K562 (cell line): ENCODE measurements around the gene HES4. TPM values are rescaled to one million over a fixed set of nuclear protein-coding genes. Genes with fewer than 3 reads are reported as not detected.

Experiments used
- CCNT2 ChIP-seq: IDR thresholded peaks from 2 replicates; pipeline ENCODE4 v1.6.1; 2011; ENCODE audit warnings: borderline replicate concordance, low read depth, mild to moderate bottlenecking, moderate library complexity, mixed read lengths, low read length; ENCODE audit not compliant: insufficient read length; ENCODE audit errors: extremely low read depth
- CREB1 ChIP-seq, 2 experiments: sonication (generic) in 1 of 2; formaldehyde crosslinking in 1 of 2; IDR thresholded peaks; 2 replicates each; pipeline versions ENCODE4 v1.6.1 to v1.8.0; 2012 to 2022; ENCODE audit warnings: inconsistent platforms in 1 of 2, mild to moderate bottlenecking in 1 of 2, missing genetic modification reagents in 1 of 2, moderate library complexity in 1 of 2
- PHB2 ChIP-seq: fragments of 450-650 bp; IDR thresholded peaks from 2 replicates; pipeline ENCODE4 v1.6.1; 2017; ENCODE audit warnings: low read depth
- SMAD4 ChIP-seq: fragments of 250-450 bp; sonication (Bioruptor Pico); conservative IDR thresholded peaks from 2 replicates; pipeline ENCODE4 v1.8.0; 2021; ENCODE audit warnings: inconsistent platforms, mild to moderate bottlenecking, moderate library complexity
- ZNF263 ChIP-seq: sonication (generic); formaldehyde crosslinking; IDR thresholded peaks from 2 replicates; pipeline ENCODE4 v1.8.0; 2022; ENCODE audit warnings: mild to moderate bottlenecking, missing genetic modification reagents, borderline replicate concordance
- polyA plus RNA-seq, 8 experiments: library from polyadenylated mRNA; depleted of rRNA in 4 of 8; stranded (reverse) in 5 of 8; unstranded in 3 of 8; fragments of >200 nt; fragmentation: Nextera tagmentation in 2 of 8; fragmentation: Illumina TruSeq in 1 of 8; extraction: Ambion mirVana in 2 of 8; extraction: Trizol in 1 of 8; gene quantifications; 2 replicates each; pipeline versions ENCODE4 v1.2.1 to v1.2.3, GENCODE V29; 2011 to 2014; ENCODE audit warnings: inconsistent platforms in 1 of 8, missing spikeins in 1 of 8
- total RNA-seq, 7 experiments: library from RNA; depleted of rRNA in 6 of 7; stranded (reverse); fragments of >200 nt in 6 of 7; fragmentation: Illumina TruSeq in 2 of 7; extraction: Trizol in 2 of 7; gene quantifications; 2 replicates each; pipeline versions ENCODE4 v1.2.1 to v1.2.3, GENCODE V29; 2011 to 2021; ENCODE audit warnings: low replicate concordance in 1 of 7
- TF ChIP-seq, protein P1 (sequence below), 2 experiments: fragments of 450-650 bp; formaldehyde crosslinking in 1 of 2; IDR thresholded peaks; 2 replicates each; pipeline versions ENCODE4 v1.4.0 to v1.6.1; 2014 to 2020; ENCODE audit warnings: mild to moderate bottlenecking in 2 of 2, borderline replicate concordance in 1 of 2, low read depth in 1 of 2
- TF ChIP-seq, protein P2 (sequence below): fragments of 450-650 bp; formaldehyde crosslinking; IDR thresholded peaks from 2 replicates; pipeline ENCODE4 v1.4.0; 2020; ENCODE audit warnings: mild to moderate bottlenecking, moderate library complexity
- TF ChIP-seq, protein P3 (sequence below): fragments of 250-450 bp; sonication (Bioruptor Pico); IDR thresholded peaks from 2 replicates; pipeline ENCODE4 v1.5.0; 2020; ENCODE audit warnings: mild to moderate bottlenecking, borderline replicate concordance
- TF ChIP-seq, protein P4 (sequence below): fragments of 450-650 bp; IDR thresholded peaks from 2 replicates; pipeline ENCODE4 v1.6.1; 2017; ENCODE audit warnings: mild to moderate bottlenecking, moderate library complexity
- TF ChIP-seq, protein P5 (sequence below): sonication (generic); formaldehyde crosslinking; IDR thresholded peaks from 2 replicates; pipeline ENCODE4 v1.8.0; 2022; ENCODE audit warnings: missing genetic modification reagents, mild to moderate bottlenecking, moderate library complexity, borderline replicate concordance

HES4 gene
- total and polyA plus RNA-seq, 9 of the 15 experiments (the other 6 are each of a cell fraction or from before 2014, with no cell fraction given), result 0.21 to 43.7 (median 5.3) TPM; not detected in 2

DNA sequence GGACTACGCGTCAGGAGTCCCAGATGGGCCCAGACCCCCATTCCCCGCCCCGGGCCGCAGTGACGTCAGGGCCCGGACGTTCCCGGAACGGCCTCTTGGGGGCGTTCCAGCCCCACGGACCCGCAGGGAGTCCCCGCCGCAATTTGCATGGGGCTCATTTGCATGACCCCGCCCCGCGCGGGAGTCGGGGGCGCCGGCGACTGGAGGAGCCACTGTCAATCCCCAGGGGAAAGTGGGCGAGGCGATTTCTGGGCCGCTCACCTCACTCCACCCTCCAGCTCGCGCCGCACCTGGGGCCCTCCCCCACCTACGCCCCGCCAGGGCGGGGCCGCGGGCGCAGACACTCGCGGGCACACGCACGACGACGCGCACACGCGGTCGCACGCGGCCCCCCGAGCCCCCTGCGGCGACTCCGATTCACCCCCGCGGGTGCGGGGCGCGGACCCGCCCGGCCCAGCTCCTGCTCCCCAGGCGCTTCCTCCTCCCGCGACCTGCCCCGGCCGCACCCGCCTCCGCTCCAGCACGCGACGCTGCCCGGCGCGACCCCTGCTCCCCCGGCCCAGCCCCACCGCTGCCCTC is 33.2 kb upstream of the HES4 start (continued):
- TF ChIP-seq, protein P1, sequence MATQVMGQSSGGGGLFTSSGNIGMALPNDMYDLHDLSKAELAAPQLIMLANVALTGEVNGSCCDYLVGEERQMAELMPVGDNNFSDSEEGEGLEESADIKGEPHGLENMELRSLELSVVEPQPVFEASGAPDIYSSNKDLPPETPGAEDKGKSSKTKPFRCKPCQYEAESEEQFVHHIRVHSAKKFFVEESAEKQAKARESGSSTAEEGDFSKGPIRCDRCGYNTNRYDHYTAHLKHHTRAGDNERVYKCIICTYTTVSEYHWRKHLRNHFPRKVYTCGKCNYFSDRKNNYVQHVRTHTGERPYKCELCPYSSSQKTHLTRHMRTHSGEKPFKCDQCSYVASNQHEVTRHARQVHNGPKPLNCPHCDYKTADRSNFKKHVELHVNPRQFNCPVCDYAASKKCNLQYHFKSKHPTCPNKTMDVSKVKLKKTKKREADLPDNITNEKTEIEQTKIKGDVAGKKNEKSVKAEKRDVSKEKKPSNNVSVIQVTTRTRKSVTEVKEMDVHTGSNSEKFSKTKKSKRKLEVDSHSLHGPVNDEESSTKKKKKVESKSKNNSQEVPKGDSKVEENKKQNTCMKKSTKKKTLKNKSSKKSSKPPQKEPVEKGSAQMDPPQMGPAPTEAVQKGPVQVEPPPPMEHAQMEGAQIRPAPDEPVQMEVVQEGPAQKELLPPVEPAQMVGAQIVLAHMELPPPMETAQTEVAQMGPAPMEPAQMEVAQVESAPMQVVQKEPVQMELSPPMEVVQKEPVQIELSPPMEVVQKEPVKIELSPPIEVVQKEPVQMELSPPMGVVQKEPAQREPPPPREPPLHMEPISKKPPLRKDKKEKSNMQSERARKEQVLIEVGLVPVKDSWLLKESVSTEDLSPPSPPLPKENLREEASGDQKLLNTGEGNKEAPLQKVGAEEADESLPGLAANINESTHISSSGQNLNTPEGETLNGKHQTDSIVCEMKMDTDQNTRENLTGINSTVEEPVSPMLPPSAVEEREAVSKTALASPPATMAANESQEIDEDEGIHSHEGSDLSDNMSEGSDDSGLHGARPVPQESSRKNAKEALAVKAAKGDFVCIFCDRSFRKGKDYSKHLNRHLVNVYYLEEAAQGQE (IDR thresholded peaks at IDR 0.05; ENCODE audit: borderline replicate concordance), result peak; percentile 68; the same call in 1 of the 2 replicates
- TF ChIP-seq, protein P1 (CRISPR knock-in tag; IDR thresholded peaks at IDR 0.05; ENCODE audit: low read depth), result 0 out of 2 replicates have a peak, but pooled peaks have one; percentile 34
- TF ChIP-seq, protein P2, sequence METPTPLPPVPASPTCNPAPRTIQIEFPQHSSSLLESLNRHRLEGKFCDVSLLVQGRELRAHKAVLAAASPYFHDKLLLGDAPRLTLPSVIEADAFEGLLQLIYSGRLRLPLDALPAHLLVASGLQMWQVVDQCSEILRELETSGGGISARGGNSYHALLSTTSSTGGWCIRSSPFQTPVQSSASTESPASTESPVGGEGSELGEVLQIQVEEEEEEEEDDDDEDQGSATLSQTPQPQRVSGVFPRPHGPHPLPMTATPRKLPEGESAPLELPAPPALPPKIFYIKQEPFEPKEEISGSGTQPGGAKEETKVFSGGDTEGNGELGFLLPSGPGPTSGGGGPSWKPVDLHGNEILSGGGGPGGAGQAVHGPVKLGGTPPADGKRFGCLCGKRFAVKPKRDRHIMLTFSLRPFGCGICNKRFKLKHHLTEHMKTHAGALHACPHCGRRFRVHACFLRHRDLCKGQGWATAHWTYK (CRISPR knock-in tag), result 0 out of 2 replicates have a peak, but pooled peaks have one; percentile 40
- TF ChIP-seq, protein P3, sequence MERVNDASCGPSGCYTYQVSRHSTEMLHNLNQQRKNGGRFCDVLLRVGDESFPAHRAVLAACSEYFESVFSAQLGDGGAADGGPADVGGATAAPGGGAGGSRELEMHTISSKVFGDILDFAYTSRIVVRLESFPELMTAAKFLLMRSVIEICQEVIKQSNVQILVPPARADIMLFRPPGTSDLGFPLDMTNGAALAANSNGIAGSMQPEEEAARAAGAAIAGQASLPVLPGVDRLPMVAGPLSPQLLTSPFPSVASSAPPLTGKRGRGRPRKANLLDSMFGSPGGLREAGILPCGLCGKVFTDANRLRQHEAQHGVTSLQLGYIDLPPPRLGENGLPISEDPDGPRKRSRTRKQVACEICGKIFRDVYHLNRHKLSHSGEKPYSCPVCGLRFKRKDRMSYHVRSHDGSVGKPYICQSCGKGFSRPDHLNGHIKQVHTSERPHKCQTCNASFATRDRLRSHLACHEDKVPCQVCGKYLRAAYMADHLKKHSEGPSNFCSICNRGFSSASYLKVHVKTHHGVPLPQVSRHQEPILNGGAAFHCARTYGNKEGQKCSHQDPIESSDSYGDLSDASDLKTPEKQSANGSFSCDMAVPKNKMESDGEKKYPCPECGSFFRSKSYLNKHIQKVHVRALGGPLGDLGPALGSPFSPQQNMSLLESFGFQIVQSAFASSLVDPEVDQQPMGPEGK (CRISPR knock-in tag), result no peak
- TF ChIP-seq, protein P4, sequence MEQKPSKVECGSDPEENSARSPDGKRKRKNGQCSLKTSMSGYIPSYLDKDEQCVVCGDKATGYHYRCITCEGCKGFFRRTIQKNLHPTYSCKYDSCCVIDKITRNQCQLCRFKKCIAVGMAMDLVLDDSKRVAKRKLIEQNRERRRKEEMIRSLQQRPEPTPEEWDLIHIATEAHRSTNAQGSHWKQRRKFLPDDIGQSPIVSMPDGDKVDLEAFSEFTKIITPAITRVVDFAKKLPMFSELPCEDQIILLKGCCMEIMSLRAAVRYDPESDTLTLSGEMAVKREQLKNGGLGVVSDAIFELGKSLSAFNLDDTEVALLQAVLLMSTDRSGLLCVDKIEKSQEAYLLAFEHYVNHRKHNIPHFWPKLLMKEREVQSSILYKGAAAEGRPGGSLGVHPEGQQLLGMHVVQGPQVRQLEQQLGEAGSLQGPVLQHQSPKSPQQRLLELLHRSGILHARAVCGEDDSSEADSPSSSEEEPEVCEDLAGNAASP, result no peak
- TF ChIP-seq ZNF263 (CRISPR knock-in tag) (peak; percentile 59; the same call in 1 of the 2 replicates), PHB2 (no peak), SMAD4 (CRISPR knock-in tag) (peak; percentile 55; the same call in 1 of the 2 replicates), CCNT2 (peak; percentile 76), CREB1 (IDR thresholded peaks at IDR 0.05) (peak; percentile 84), CREB1 (CRISPR knock-in tag; IDR thresholded peaks at IDR 0.05) (peak; percentile 93)
- TF ChIP-seq, protein P5, sequence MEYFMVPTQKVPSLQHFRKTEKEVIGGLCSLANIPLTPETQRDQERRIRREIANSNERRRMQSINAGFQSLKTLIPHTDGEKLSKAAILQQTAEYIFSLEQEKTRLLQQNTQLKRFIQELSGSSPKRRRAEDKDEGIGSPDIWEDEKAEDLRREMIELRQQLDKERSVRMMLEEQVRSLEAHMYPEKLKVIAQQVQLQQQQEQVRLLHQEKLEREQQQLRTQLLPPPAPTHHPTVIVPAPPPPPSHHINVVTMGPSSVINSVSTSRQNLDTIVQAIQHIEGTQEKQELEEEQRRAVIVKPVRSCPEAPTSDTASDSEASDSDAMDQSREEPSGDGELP (CRISPR knock-in tag), result peak; percentile 71; the same call in 1 of the 2 replicates
